ENCODE data around the gene FSTL1. TPM values are rescaled to one million over a fixed set of nuclear protein-coding genes. Genes with fewer than 3 reads are reported as not detected.
A peak's percentile ranks its signal among the peaks of the same experiment; 100 is the strongest.

The FSTL1 gene
- total and polyA plus RNA-seq, 5 donors from 2014 or later: 1.0 TPM; not detected in 4

GRCh38 chr3:120473389-120473788, 22.6 kb upstream of the FSTL1 start:
- no peaks in the 10 kb centered on the region for H3K36me3 Mint-ChIP-seq
- Histone ChIP-seq H3K9me3 (ENCODE audit: control insufficient read depth in 2 of 2, low read length in 2 of 2) (no peaks in the 10 kb centered on the region), H3K4me3 (ENCODE audit: low read depth, low read length) (no peak overlapping the region), H3K4me1 (ENCODE audit: control insufficient read depth, insufficient read depth, low read length, poor library complexity, severe bottlenecking) (no peaks in the 10 kb centered on the region), H3K36me3 (ENCODE audit: control insufficient read depth, insufficient read depth, low read length) (no peaks in the 10 kb centered on the region), H3K27me3 (ENCODE audit: control insufficient read depth, insufficient read depth, low read length) (no peaks in the 10 kb centered on the region), H3K27ac (ENCODE audit: insufficient read depth, low read length, poor library complexity, severe bottlenecking) (no peak overlapping the region)
- DNase-seq: no peak
- no peak overlapping the region for H3K4me3 Mint-ChIP-seq
- peaks cover 23% of the 10 kb centered on the region for H3K27me3 Mint-ChIP-seq
- no peak for ATAC-seq (ENCODE audit: low read depth in 2 of 2)
- H3K27ac Mint-ChIP-seq: no peak overlapping the region
- H3K9me3 Mint-ChIP-seq: peaks cover 0 to 4% (median 0%) of the 10 kb centered on the region in 7 donors
- no peaks in the 10 kb centered on the region for H3K4me1 Mint-ChIP-seq

- no peak for DNase-seq
- no peaks in the 10 kb centered on the region for H3K36me3 Mint-ChIP-seq
- peaks cover 23% of the 10 kb centered on the region for H3K27me3 Mint-ChIP-seq
- Histone ChIP-seq H3K36me3 (ENCODE audit: control insufficient read depth, insufficient read depth, low read length) (no peaks in the 10 kb centered on the region), H3K27me3 (ENCODE audit: control insufficient read depth, insufficient read depth, low read length) (peaks cover 2% of the 10 kb centered on the region), H3K4me3 (ENCODE audit: low read depth, low read length) (no peak overlapping the region), H3K27ac (ENCODE audit: insufficient read depth, low read length, poor library complexity, severe bottlenecking) (no peak overlapping the region), H3K9me3 (ENCODE audit: control insufficient read depth in 2 of 2, low read length in 2 of 2) (no peaks in the 10 kb centered on the region), H3K4me1 (ENCODE audit: control insufficient read depth, insufficient read depth, low read length, poor library complexity, severe bottlenecking) (no peaks in the 10 kb centered on the region)
- ATAC-seq (ENCODE audit: low read depth in 2 of 2): no peak
- H3K4me3 Mint-ChIP-seq: no peak overlapping the region
- peaks cover 0 to 7% (median 0%) of the 10 kb centered on the region in 7 donors for H3K9me3 Mint-ChIP-seq
- H3K27ac Mint-ChIP-seq: peak overlapping the region in 1 of 3 donors; percentile 39
- H3K4me1 Mint-ChIP-seq: no peaks in the 10 kb centered on the region
These were observed 21.5 kb upstream of the FSTL1 start for GRCh38 chr3:120472121-120472844.

- Mint-ChIP-seq H3K27ac (no peak overlapping the region), H3K9me3 (peaks cover 0 to 7% (median 0%) of the 10 kb centered on the region in 7 donors), H3K27me3 (peaks cover 23% of the 10 kb centered on the region), H3K4me3 (no peak overlapping the region), H3K36me3 (no peaks in the 10 kb centered on the region), H3K4me1 (no peaks in the 10 kb centered on the region)
- Histone ChIP-seq H3K9me3 (ENCODE audit: control insufficient read depth in 2 of 2, low read length in 2 of 2) (no peaks in the 10 kb centered on the region), H3K27me3 (ENCODE audit: control insufficient read depth, insufficient read depth, low read length) (peaks cover 3% of the 10 kb centered on the region), H3K4me3 (ENCODE audit: low read depth, low read length) (no peak overlapping the region), H3K4me1 (ENCODE audit: control insufficient read depth, insufficient read depth, low read length, poor library complexity, severe bottlenecking) (no peaks in the 10 kb centered on the region), H3K36me3 (ENCODE audit: control insufficient read depth, insufficient read depth, low read length) (no peaks in the 10 kb centered on the region), H3K27ac (ENCODE audit: insufficient read depth, low read length, poor library complexity, severe bottlenecking) (no peak overlapping the region)
- ATAC-seq (ENCODE audit: low read depth in 2 of 2) (no peak), DNase-seq (no peak)
These were observed 20.9 kb upstream of the FSTL1 start for GRCh38 chr3:120471643-120472042.

GRCh38 chr3:120470870-120471269, 20.1 kb upstream of the FSTL1 start:
- Histone ChIP-seq H3K36me3 (ENCODE audit: control insufficient read depth, insufficient read depth, low read length) (no peaks in the 10 kb centered on the region), H3K27me3 (ENCODE audit: control insufficient read depth, insufficient read depth, low read length) (peaks cover 3% of the 10 kb centered on the region), H3K4me1 (ENCODE audit: control insufficient read depth, insufficient read depth, low read length, poor library complexity, severe bottlenecking) (no peaks in the 10 kb centered on the region), H3K27ac (ENCODE audit: insufficient read depth, low read length, poor library complexity, severe bottlenecking) (no peak overlapping the region), H3K4me3 (ENCODE audit: low read depth, low read length) (no peak overlapping the region), H3K9me3 (ENCODE audit: control insufficient read depth in 2 of 2, low read length in 2 of 2) (no peaks in the 10 kb centered on the region)
- no peak for ATAC-seq (ENCODE audit: low read depth in 2 of 2)
- H3K4me3 Mint-ChIP-seq: no peak overlapping the region
- H3K27me3 Mint-ChIP-seq: peaks cover 16% of the 10 kb centered on the region
- H3K36me3 Mint-ChIP-seq: no peaks in the 10 kb centered on the region
- DNase-seq: no peak
- H3K4me1 Mint-ChIP-seq: no peaks in the 10 kb centered on the region
- no peak overlapping the region for H3K27ac Mint-ChIP-seq
- peaks cover 0 to 7% (median 0%) of the 10 kb centered on the region in 7 donors for H3K9me3 Mint-ChIP-seq

GRCh38 chr3:120469882-120470301, 19.1 kb upstream of the FSTL1 start:
- Mint-ChIP-seq H3K4me3 (no peak overlapping the region), H3K36me3 (no peaks in the 10 kb centered on the region), H3K9me3 (peaks cover 0 to 7% (median 0%) of the 10 kb centered on the region in 7 donors), H3K27me3 (peaks cover 16% of the 10 kb centered on the region), H3K27ac (no peak overlapping the region), H3K4me1 (no peaks in the 10 kb centered on the region)
- Histone ChIP-seq H3K36me3 (ENCODE audit: control insufficient read depth, insufficient read depth, low read length) (no peaks in the 10 kb centered on the region), H3K4me3 (ENCODE audit: low read depth, low read length) (no peak overlapping the region), H3K27ac (ENCODE audit: insufficient read depth, low read length, poor library complexity, severe bottlenecking) (no peak overlapping the region), H3K4me1 (ENCODE audit: control insufficient read depth, insufficient read depth, low read length, poor library complexity, severe bottlenecking) (no peaks in the 10 kb centered on the region), H3K27me3 (ENCODE audit: control insufficient read depth, insufficient read depth, low read length) (peaks cover 3% of the 10 kb centered on the region), H3K9me3 (ENCODE audit: control insufficient read depth in 2 of 2, low read length in 2 of 2) (no peaks in the 10 kb centered on the region)
- DNase-seq: no peak
- no peak for ATAC-seq (ENCODE audit: low read depth in 2 of 2)

- Mint-ChIP-seq H3K27ac (no peak overlapping the region), H3K9me3 (peaks cover 0 to 7% (median 0%) of the 10 kb centered on the region in 7 donors), H3K36me3 (no peaks in the 10 kb centered on the region), H3K4me1 (no peaks in the 10 kb centered on the region), H3K27me3 (peaks cover 17% of the 10 kb centered on the region), H3K4me3 (no peak overlapping the region)
- no peak for ATAC-seq (ENCODE audit: low read depth in 2 of 2)
- no peak for DNase-seq
- H3K27ac ChIP-seq (ENCODE audit: insufficient read depth, low read length, poor library complexity, severe bottlenecking): no peak overlapping the region
- no peak overlapping the region for H3K4me3 ChIP-seq (ENCODE audit: low read depth, low read length)
- H3K36me3 ChIP-seq (ENCODE audit: control insufficient read depth, insufficient read depth, low read length): no peaks in the 10 kb centered on the region
- no peaks in the 10 kb centered on the region for H3K9me3 ChIP-seq (ENCODE audit: control insufficient read depth in 2 of 2, low read length in 2 of 2)
- H3K4me1 ChIP-seq (ENCODE audit: control insufficient read depth, insufficient read depth, low read length, poor library complexity, severe bottlenecking): no peaks in the 10 kb centered on the region
- H3K27me3 ChIP-seq (ENCODE audit: control insufficient read depth, insufficient read depth, low read length): peaks cover 3% of the 10 kb centered on the region
These were observed 18.6 kb upstream of the FSTL1 start for GRCh38 chr3:120469440-120469839.

- Mint-ChIP-seq H3K27ac (no peak overlapping the region), H3K36me3 (no peaks in the 10 kb centered on the region), H3K27me3 (peaks cover 17% of the 10 kb centered on the region), H3K9me3 (peaks cover 0 to 7% (median 0%) of the 10 kb centered on the region in 7 donors), H3K4me1 (no peaks in the 10 kb centered on the region), H3K4me3 (no peak overlapping the region)
- Histone ChIP-seq H3K9me3 (ENCODE audit: control insufficient read depth in 2 of 2, low read length in 2 of 2) (no peaks in the 10 kb centered on the region), H3K27ac (ENCODE audit: insufficient read depth, low read length, poor library complexity, severe bottlenecking) (no peak overlapping the region), H3K4me1 (ENCODE audit: control insufficient read depth, insufficient read depth, low read length, poor library complexity, severe bottlenecking) (no peaks in the 10 kb centered on the region), H3K27me3 (ENCODE audit: control insufficient read depth, insufficient read depth, low read length) (peaks cover 3% of the 10 kb centered on the region), H3K4me3 (ENCODE audit: low read depth, low read length) (no peak overlapping the region), H3K36me3 (ENCODE audit: control insufficient read depth, insufficient read depth, low read length) (no peaks in the 10 kb centered on the region)
- DNase-seq (no peak), ATAC-seq (ENCODE audit: low read depth in 2 of 2) (no peak)
These were observed 18.0 kb upstream of the FSTL1 start for GRCh38 chr3:120468635-120469295.
